GM21381 (cell line): Measurements from ENCODE around the gene PGM5.
A peak's percentile ranks its signal among the peaks of the same experiment; 100 is the strongest.

Experiments used
- ATAC-seq: cut with Tn5 transposase; IDR thresholded peaks from one replicate; pipeline ENCODE4 v1.9.1; 2021; ENCODE audit warnings: mild to moderate bottlenecking, moderate library complexity; ENCODE audit not compliant: unreplicated experiment

The PGM5 gene

GRCh38 chr9:68493958-68494577 lies 137.7 kb downstream of the PGM5 start:
- no peak for ATAC-seq

GRCh38 chr9:68495247-68495646 lies 138.8 kb downstream of the PGM5 start:
- ATAC-seq, result no peak

- no peak for ATAC-seq
Measured at GRCh38 chr9:68496356-68496755, 139.9 kb downstream of the PGM5 start.

GRCh38 chr9:68497629-68498028 lies 141.2 kb downstream of the PGM5 start:
- ATAC-seq, result no peak

GRCh38 chr9:68498816-68499215 lies 142.4 kb downstream of the PGM5 start:
- ATAC-seq, result no peak

GRCh38 chr9:68500457-68501381 lies 144.3 kb downstream of the PGM5 start:
- ATAC-seq, result no peak

GRCh38 chr9:68502279-68502678 lies 145.9 kb downstream of the PGM5 start:
- ATAC-seq, result no peak

GRCh38 chr9:68505681-68506409 lies 149.4 kb downstream of the PGM5 start:
- peak; percentile 49 for ATAC-seq

- ATAC-seq, result no peak
Measured at GRCh38 chr9:68506551-68506950, 150.1 kb downstream of the PGM5 start.

- ATAC-seq, result no peak
Measured at GRCh38 chr9:68507130-68507805, 150.9 kb downstream of the PGM5 start.

- no peak for ATAC-seq
Measured at GRCh38 chr9:68507806-68508145, 151.4 kb downstream of the PGM5 start.

GRCh38 chr9:68508547-68508946 lies 152.1 kb downstream of the PGM5 start:
- ATAC-seq, result no peak

GRCh38 chr9:68509689-68510088 lies 153.3 kb downstream of the PGM5 start:
- ATAC-seq, result no peak

GRCh38 chr9:68513385-68513784 lies 157.0 kb downstream of the PGM5 start:
- ATAC-seq, result no peak

- ATAC-seq, result no peak
Measured at GRCh38 chr9:68513981-68514380, 157.6 kb downstream of the PGM5 start.

- ATAC-seq, result no peak
Measured at GRCh38 chr9:68515326-68516017, 159.1 kb downstream of the PGM5 start.

- ATAC-seq, result no peak
Measured at GRCh38 chr9:68522131-68522530, 165.7 kb downstream of the PGM5 start.

GRCh38 chr9:68522954-68523353 lies 166.5 kb downstream of the PGM5 start:
- no peak for ATAC-seq

GRCh38 chr9:68523367-68523936 lies 167.0 kb downstream of the PGM5 start:
- ATAC-seq, result no peak

- ATAC-seq, result no peak
Measured at GRCh38 chr9:68530618-68531017, 174.2 kb downstream of the PGM5 start.
